ENCODE data around the gene PANX2.
A peak's percentile ranks its signal among the peaks of the same experiment; 100 is the strongest.

The PANX2 gene

DNA sequence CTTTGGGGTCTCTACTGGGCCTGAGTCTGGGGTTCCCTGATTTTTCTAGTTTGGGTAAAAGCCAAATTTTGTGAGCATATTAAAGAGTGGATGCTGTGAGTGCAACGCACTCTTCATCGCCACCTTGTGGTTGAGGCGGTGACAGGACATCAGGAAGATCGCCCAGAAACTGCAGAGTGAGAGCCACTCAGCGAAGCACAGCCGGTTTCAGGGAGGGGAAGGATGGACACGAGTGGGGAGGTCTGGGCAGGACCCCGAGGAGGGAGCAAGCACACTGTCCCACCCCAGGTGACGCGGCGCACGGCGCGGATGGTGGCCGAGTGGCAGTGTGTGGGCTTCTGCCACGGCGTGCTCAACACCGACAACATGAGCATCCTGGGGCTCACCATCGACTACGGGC lies 39.4 kb downstream of the PANX2 start:
- TF ChIP-seq, protein P1, sequence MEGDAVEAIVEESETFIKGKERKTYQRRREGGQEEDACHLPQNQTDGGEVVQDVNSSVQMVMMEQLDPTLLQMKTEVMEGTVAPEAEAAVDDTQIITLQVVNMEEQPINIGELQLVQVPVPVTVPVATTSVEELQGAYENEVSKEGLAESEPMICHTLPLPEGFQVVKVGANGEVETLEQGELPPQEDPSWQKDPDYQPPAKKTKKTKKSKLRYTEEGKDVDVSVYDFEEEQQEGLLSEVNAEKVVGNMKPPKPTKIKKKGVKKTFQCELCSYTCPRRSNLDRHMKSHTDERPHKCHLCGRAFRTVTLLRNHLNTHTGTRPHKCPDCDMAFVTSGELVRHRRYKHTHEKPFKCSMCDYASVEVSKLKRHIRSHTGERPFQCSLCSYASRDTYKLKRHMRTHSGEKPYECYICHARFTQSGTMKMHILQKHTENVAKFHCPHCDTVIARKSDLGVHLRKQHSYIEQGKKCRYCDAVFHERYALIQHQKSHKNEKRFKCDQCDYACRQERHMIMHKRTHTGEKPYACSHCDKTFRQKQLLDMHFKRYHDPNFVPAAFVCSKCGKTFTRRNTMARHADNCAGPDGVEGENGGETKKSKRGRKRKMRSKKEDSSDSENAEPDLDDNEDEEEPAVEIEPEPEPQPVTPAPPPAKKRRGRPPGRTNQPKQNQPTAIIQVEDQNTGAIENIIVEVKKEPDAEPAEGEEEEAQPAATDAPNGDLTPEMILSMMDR (IDR thresholded peaks at IDR 0.05; ENCODE audit: insufficient read depth, low read length, missing control alignments), result peak; percentile 81
- no peak for DNase-seq (ENCODE audit: low read depth, low spot score)
- CTCF ChIA-PET, result interaction anchor here (6.6 kb wide), 1 partner anchor 62 kb away, joined by 62 read pairs; no protein-coding TSS in a partner anchor

GRCh38 chr22:50210378-50211139 lies 40.0 kb downstream of the PANX2 start:
- CTCF ChIA-PET, result interaction anchor here (0.8 to 6.6 kb wide), 9 partner anchors 10 to 280 kb away, joined by 3 to 62 read pairs (median 3); partner anchors contain the start of gene HDAC10
- DNase-seq (ENCODE audit: low read depth, low spot score), result no peak
- TF ChIP-seq, protein P1 (IDR thresholded peaks at IDR 0.05; ENCODE audit: insufficient read depth, low read length, missing control alignments), result no peak
- no peak overlapping the region for H3K4me3 ChIP-seq (ENCODE audit: low read depth, low read length)
- POLR2A ChIA-PET, result no interaction called here

More for the DNA sequence above, 39.4 kb downstream of the PANX2 start:
- no peak overlapping the region for H3K4me3 ChIP-seq (ENCODE audit: low read depth, low read length)
- POLR2A ChIA-PET, result no interaction called here

DNA sequence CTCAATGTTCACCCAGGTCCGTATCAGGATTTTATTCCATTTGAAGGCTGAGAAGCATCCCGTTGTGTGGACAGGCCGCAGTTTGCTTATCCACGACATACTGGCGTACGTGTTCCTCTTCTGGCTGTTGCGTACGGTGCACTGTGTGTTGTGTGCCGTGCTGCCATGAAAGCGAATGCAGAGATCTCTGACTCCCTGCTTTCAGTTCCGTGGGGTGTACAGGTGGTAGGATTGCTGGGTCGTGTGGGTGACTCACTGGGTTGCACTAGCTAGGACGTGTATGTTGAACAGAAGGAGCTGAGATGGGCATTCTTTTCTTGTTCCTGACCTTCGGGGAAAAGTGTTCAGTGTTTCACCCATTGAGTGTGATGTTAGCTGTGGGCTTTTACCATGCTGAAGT lies 40.6 kb downstream of the PANX2 start:
- no peak for DNase-seq (ENCODE audit: low read depth, low spot score)
- CTCF ChIA-PET, result interaction anchor here (0.8 to 6.6 kb wide), 12 partner anchors 9 to 280 kb away, joined by 3 to 62 read pairs (median 4); partner anchors contain the start of gene HDAC10
- POLR2A ChIA-PET, result no interaction called here
- no peak overlapping the region for H3K4me3 ChIP-seq (ENCODE audit: low read depth, low read length)
- TF ChIP-seq, protein P1 (IDR thresholded peaks at IDR 0.05; ENCODE audit: insufficient read depth, low read length, missing control alignments), result no peak

- POLR2A ChIA-PET, result no interaction called here
- CTCF ChIA-PET, result interaction anchor here (1.5 to 6.6 kb wide), 2 partner anchors 24 to 66 kb away, joined by 3 to 62 read pairs; no protein-coding TSS in a partner anchor
- TF ChIP-seq, protein P1 (IDR thresholded peaks at IDR 0.05; ENCODE audit: insufficient read depth, low read length, missing control alignments), result no peak
- H3K4me3 ChIP-seq (ENCODE audit: low read depth, low read length), result no peak overlapping the region
- no peak for DNase-seq (ENCODE audit: low read depth, low spot score)
These were observed 42.7 kb downstream of the PANX2 start for GRCh38 chr22:50213263-50213662.

DNA sequence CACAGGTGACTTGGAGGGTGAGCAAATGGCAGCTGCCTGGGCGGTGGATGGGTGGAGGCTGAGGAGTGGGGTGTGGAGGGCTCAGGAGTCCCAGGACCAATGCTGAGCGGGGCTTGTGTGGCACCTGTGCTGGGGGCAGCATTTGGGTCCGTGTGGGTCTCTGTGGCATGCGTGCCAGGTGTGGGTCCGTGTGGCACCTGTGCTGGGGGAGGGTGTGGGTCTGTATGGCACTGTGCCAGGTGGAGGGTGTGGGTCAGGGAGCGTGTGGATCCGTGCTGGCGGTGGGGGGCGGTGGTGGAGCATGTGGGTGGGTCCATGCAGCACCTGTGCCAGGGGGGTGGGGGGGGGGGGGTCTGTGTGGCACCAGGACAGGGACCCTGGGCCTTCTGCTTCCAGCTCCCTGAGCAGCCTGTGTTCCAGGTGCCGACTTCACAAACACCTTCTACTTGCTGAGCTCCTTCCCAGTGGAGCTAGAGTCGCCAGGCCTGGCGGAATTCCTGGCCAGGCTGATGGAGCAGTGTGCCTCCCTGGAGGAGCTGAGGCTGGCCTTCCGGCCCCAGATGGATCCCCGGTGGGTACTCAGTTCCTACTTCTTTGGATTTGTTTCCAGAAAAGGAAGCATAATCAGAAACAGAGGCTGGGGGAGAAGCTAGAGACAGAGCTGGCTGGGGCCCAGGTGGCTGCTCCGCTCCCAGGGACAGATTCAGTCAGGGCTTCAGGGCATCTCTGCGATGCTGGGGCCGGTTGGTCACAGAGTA lies 44.9 kb downstream of the PANX2 start:
- CTCF ChIA-PET, result interaction anchor here (1.2 to 6.6 kb wide), 4 partner anchors 8 to 68 kb away, joined by 3 to 62 read pairs (median 10); no protein-coding TSS in a partner anchor
- DNase-seq (ENCODE audit: low read depth, low spot score), result no peak
- POLR2A ChIA-PET, result no interaction called here
- H3K4me3 ChIP-seq (ENCODE audit: low read depth, low read length), result no peak overlapping the region
- TF ChIP-seq, protein P1 (IDR thresholded peaks at IDR 0.05; ENCODE audit: insufficient read depth, low read length, missing control alignments), result no peak

Measured in AG04449 (cell line).